GM12891 (cell line): ENCODE data around the gene CD22.
A peak's percentile ranks its signal among the peaks of the same experiment; 100 is the strongest.

Source experiments
- DNase-seq: peaks from one replicate; pipeline ENCODE4 v3.0.0; 2011; ENCODE audit warnings: low spot score; ENCODE audit not compliant: insufficient read length
- FAIRE-seq: peaks from 2 replicates; lab custom pipeline; 2011; peaks lifted over from hg19 to GRCh38; lab: Jason Lieb, UNC
- PAX5 ChIP-seq: IDR thresholded peaks from 2 replicates; pipeline ENCODE4 v1.6.1; 2011; ENCODE audit warnings: low read length, moderate library complexity, mild to moderate bottlenecking; ENCODE audit not compliant: insufficient read depth, severe bottlenecking
- POLR2A ChIP-seq: IDR thresholded peaks from 2 replicates; pipeline ENCODE4 v1.6.1; 2011; ENCODE audit warnings: low read depth, low read length, control low read depth
- POLR2AphosphoS5 ChIP-seq: IDR thresholded peaks from 2 replicates; pipeline ENCODE4 v1.6.1; 2011; ENCODE audit warnings: low read depth, low read length, control low read depth
- POU2F2 ChIP-seq: IDR thresholded peaks from 2 replicates; pipeline ENCODE4 v1.6.1; 2011; ENCODE audit warnings: low read depth, mild to moderate bottlenecking, control low read depth, low read length, moderate library complexity
- SPI1 ChIP-seq: IDR thresholded peaks from 2 replicates; pipeline ENCODE4 v1.6.1; 2011; ENCODE audit warnings: low read depth, low read length, control low read depth
- TAF1 ChIP-seq: IDR thresholded peaks from 2 replicates; pipeline ENCODE4 v1.6.1; 2011; ENCODE audit warnings: low read depth, low read length, control low read depth

The CD22 gene

GRCh38 chr19:35320065-35320713 lies 8.8 kb upstream of the CD22 start:
- no peak for TF ChIP-seq POU2F2
- TF ChIP-seq PAX5 = no peak
- TF ChIP-seq SPI1 = no peak
- no peak for TF ChIP-seq POLR2AphosphoS5
- no peak for TF ChIP-seq TAF1
- TF ChIP-seq POLR2A = no peak
- peak; percentile 45 for FAIRE-seq
- DNase-seq = no peak

GRCh38 chr19:35321291-35321690 lies 7.7 kb upstream of the CD22 start:
- FAIRE-seq (no peak), DNase-seq (no peak)
- TF ChIP-seq POU2F2 = no peak

GRCh38 chr19:35322014-35322413 lies 7.0 kb upstream of the CD22 start:
- TF ChIP-seq POU2F2 = no peak
- no peak for TF ChIP-seq POLR2AphosphoS5
- TF ChIP-seq PAX5 = no peak
- TF ChIP-seq SPI1 = no peak
- TF ChIP-seq POLR2A = no peak
- no peak for TF ChIP-seq TAF1
- DNase-seq (no peak), FAIRE-seq (no peak)

- TF ChIP-seq PAX5 (no peak), TAF1 (no peak), SPI1 (no peak), POLR2AphosphoS5 (no peak), POU2F2 (no peak), POLR2A (no peak)
- DNase-seq (no peak), FAIRE-seq (peak; percentile 63)
Measured at GRCh38 chr19:35327642-35328041, 1.3 kb upstream of the CD22 start.

GRCh38 chr19:35329323-35329722 lies 336 bp downstream of the CD22 start:
- FAIRE-seq = no peak
- DNase-seq = no peak
- TF ChIP-seq PAX5 (no peak), POLR2A (no peak), SPI1 (no peak), POU2F2 (no peak), POLR2AphosphoS5 (no peak)

GRCh38 chr19:35330475-35330874 lies 1.5 kb downstream of the CD22 start:
- DNase-seq (no peak), FAIRE-seq (peak; percentile 99)
- TF ChIP-seq POU2F2 = peak; percentile 73
- TF ChIP-seq POLR2AphosphoS5 = peak; percentile 44; the same call in 1 of the 2 replicates
- TF ChIP-seq POLR2A = 0 out of 2 replicates have a peak, but pooled peaks have one; percentile 33
- TF ChIP-seq SPI1 = no peak
- TF ChIP-seq TAF1 = 0 out of 2 replicates have a peak, but pooled peaks have one; percentile 15
- TF ChIP-seq PAX5 = peak; percentile 66

GRCh38 chr19:35331551-35332214 lies 2.7 kb downstream of the CD22 start:
- DNase-seq (no peak), FAIRE-seq (peak; percentile 41)
- no peak for TF ChIP-seq POU2F2
- no peak for TF ChIP-seq TAF1
- TF ChIP-seq SPI1 = no peak

- TF ChIP-seq SPI1 (no peak), POLR2A (0 out of 2 replicates have a peak, but pooled peaks have one; percentile 44), POU2F2 (no peak), TAF1 (no peak), PAX5 (no peak), POLR2AphosphoS5 (peak; percentile 68; the same call in 1 of the 2 replicates)
- FAIRE-seq = peak; percentile 98
- DNase-seq = no peak
Measured at GRCh38 chr19:35332817-35333216, 3.8 kb downstream of the CD22 start.

- FAIRE-seq (peak; percentile 69), DNase-seq (no peak)
- no peak for TF ChIP-seq TAF1
- TF ChIP-seq POLR2A = peak; percentile 50; the same call in 1 of the 2 replicates
Measured at GRCh38 chr19:35334144-35334753, 5.3 kb downstream of the CD22 start.

- FAIRE-seq (peak; percentile 55), DNase-seq (no peak)
- TF ChIP-seq PAX5 (no peak), POLR2A (no peak), SPI1 (no peak), TAF1 (no peak), POLR2AphosphoS5 (no peak), POU2F2 (no peak)
Measured at GRCh38 chr19:35336166-35336955, 7.4 kb downstream of the CD22 start.
